GM12874 (cell line): ENCODE results near the gene LCN12.
A peak's percentile ranks its signal among the peaks of the same experiment; 100 is the strongest.

Source experiments
- CTCF ChIP-seq: IDR thresholded peaks from 2 replicates; pipeline ENCODE4 v1.5.1; 2011; ENCODE audit warnings: low read depth, mild to moderate bottlenecking, control low read depth, low read length, moderate library complexity; ENCODE audit not compliant: insufficient read depth

The LCN12 gene

GRCh38 chr9:136943291-136944211, 8.5 kb upstream of the LCN12 start:
- no peak for TF ChIP-seq CTCF

- TF ChIP-seq CTCF = no peak; the same call in 1 of the 2 replicates
These were observed 7.9 kb upstream of the LCN12 start for GRCh38 chr9:136944212-136944518.

- peak; percentile 99 for TF ChIP-seq CTCF
These were observed 7.3 kb upstream of the LCN12 start, which contains the start of the genes C8G and FBXW5 for GRCh38 chr9:136944519-136945332. Gene C8G (plus strand): TSS chr9:136945243. CDS start chr9:136945321, 78 bp downstream. Gene FBXW5 (minus strand): TSS chr9:136944738. CDS start chr9:136944083, 655 bp downstream.

- no peak for TF ChIP-seq CTCF
These were observed 6.5 kb upstream of the LCN12 start for GRCh38 chr9:136945333-136946227.

- TF ChIP-seq CTCF = no peak
These were observed 5.6 kb upstream of the LCN12 start for GRCh38 chr9:136946228-136947027.

GRCh38 chr9:136947028-136947891, 4.8 kb upstream of the LCN12 start:
- no peak for TF ChIP-seq CTCF
